Activated CD4-positive, alpha-beta T cell treated with anti-CD3 and anti-CD28 coated beads, Interleukin-10, Interleukin-2, amounts not matched to agents 100 ng/mL and 50 ng/mL, durations not matched to agents 16 hours and 8 hours (primary cell): ENCODE measurements around the gene ADRA1B.
A peak's percentile ranks its signal among the peaks of the same experiment; 100 is the strongest.

Source experiments
- DNase-seq: peaks from one replicate; pipeline ENCODE4 v3.0.0-alpha.2; 2020

ADRA1B gene

DNA sequence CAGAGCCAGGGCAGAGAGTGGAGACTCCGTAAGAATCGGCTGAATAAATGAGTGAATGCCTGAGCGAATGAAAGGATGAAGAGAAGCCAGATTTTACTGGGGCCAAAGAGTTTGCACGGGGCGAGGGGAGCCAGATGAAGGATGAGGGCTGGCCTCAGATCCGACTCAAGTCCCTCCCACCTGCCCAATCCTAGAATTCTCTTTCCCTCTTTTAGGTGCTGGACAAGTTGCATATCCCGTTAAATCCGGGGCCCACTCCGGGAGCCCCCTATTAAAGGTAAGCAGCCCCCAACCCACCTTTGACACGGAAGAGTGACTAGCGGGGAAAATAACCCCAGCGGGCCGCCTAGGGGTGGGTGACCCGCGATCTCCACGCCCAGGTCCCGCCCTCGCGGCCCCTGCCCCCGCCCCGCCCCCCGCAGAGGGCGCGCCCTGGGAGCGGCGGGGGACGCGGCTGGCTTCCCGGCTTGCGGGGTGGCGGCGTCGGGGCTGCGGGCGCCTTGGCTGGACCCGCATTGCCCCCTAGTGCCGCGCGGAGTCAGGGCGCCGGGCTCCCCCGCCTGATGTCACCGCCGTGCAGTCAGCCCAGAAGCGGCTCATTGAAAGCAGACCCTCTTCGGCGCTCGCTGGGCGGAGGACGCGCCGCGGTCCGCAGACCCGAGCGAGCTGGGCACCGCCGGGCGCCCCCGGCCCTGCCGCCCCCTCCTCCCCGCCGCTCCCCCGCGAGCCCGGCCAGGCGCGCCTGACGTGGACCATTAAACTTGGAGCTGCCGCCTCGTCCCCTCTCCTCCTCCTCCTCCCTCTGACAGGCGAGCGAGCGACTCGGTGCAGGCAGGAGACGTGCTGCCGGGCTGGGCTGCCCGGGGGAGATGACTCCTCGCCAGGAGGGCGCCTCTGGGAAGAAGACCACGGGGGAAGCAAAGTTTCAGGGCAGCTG, at the start of gene ADRA1B:
Gene ADRA1B, plus strand, starts transcription at position 579 of the 937 bp plus-strand sequence. CDS start 424 bp downstream, outside the sequence.
- peak; percentile 38 for DNase-seq

DNA sequence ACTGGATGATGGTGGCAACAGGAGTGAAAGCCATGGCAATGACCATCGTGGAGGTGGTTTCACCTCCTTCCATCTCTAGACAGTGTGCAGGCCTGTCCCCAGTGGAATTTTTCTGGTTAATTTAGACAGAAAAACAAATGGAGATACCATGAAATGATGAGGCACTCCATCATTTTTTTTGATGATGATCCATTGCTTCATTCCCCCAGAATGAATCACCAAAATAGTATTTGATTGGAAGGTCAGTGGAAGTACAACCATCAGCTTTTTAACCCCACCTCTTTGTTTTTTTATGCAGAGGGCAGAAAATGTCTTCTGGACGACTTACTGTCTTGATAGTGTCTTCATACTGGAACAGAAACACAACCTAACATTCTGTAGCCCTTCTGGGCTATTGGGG, 42.6 kb upstream of the ADRA1B start:
- DNase-seq = no peak

DNA sequence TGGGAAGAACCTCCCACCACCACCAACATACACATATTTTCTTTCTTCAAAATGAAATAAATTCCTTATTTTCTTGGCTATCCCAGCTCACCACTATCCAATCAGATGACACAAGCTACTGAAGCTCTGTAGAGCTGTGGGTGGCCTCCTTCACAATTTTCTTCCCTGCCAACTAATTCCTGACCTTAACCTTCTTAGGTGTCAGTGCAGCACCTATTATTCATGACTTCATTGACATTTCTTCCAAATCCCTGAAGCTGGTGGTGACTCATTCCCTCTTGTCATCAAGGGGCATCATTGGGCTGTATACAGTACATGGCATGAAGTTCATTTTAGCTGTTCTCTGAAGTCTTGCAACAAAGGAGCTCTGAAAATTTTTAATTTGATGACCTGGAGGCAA, 42.0 kb upstream of the ADRA1B start:
- no peak for DNase-seq

DNA sequence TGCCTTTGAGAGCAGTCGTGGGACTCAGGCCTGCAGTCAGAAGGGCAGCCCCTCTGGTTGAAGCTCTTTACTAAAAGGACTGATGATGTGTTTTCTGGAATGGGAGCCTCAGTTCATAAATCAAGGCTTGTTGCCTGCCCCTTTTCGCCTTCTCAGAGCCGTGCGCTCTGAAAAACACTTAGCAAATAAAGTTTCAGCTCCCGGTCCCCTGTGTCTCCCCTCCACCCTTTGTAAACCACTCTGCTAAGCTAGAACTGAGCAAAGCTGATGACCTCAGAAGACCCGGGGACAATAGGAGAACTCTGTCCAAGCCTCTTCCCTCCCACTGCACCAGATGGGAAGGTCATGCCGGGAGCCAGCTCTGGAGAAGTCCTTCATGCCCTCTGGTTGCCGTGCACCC, 39.3 kb upstream of the ADRA1B start:
- no peak for DNase-seq

DNA sequence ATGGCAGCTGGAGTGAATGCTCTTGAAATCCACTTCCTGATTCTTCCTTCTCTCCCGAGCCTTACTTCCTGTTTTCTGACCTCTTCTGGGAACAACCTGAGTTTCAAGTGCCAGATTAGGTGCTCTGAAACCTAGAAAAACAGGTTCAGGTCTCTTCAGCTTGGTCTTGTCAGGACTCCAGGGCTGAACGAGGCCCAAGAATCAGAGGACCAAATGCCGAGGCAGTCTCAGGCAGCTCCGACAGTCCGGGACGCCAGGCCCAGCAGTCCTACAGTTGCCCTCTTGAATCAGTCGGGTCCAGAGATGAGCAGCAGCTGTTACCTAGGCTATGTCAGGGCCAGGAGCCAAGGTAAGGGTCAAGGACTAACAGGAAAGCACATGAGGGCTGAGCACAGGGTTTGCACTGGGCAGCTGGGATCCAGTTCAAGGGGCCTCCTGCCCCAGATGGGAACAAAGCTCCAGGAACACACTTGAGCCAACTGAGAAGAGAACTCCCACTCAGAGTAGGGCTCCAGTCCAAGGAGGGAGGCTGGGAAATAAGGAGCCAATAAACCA, 38.3 kb upstream of the ADRA1B start:
- no peak for DNase-seq

DNA sequence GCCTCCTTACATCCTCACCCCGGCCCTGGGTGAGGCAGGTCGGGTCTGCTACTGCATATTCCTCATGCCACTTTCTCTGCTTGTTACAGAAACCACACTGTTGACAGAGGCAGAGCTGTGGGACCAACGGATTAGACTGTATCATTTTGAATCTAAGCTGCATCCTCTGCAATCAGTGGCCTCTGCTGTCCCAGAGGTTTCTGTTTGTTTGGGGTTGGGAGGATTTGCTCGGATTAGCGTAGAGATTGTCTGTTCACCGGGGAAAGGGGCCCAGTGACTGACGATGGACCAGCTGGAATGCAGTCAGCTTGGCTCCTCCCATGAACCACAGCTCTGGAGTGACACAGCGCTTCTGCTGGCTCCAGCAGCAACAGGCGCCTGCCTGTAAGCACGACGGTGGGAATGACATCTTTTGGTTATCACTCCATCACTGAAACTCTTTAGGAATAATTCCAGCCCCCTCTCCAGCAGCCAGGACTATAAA, 37.3 kb upstream of the ADRA1B start:
- no peak for DNase-seq

DNA sequence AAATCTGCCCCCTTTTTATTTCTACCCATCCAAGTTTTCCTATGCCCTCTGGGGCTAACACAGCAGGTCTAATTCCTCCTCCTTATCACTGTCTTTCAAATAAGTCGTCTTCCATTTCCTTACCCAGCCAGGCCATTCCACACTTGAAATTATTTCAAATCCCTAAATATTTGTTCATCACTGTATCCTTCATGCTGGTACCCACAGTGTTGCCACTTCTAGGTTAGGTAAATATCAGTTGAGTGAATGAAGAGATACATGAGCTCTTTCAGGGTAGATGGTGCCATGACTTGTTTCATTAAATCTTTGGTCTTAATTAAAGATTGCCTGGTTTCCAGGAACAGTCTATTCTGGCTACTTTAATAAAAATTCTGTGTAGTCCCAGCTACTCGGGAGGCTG, 35.6 kb upstream of the ADRA1B start:
- DNase-seq = no peak

DNA sequence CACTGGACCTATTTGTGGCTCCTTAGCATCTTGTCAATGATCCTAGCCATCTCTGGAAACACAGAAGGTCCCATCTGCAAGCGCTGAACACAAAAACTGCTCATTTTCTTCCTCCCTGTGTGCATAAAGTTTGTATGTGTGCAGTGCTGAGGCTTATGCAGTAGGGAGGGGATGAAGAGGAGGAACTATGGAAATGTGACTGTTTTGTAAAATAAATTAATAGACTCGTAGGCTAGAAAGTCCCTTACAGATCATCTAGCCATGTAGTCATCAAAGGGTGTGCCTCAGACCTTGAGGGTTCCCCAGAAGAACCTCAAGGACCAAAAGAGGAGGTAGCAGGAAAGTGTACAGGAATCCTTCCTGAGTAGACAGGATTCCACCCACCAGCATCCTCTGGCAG, 34.3 kb upstream of the ADRA1B start:
- no peak for DNase-seq

DNA sequence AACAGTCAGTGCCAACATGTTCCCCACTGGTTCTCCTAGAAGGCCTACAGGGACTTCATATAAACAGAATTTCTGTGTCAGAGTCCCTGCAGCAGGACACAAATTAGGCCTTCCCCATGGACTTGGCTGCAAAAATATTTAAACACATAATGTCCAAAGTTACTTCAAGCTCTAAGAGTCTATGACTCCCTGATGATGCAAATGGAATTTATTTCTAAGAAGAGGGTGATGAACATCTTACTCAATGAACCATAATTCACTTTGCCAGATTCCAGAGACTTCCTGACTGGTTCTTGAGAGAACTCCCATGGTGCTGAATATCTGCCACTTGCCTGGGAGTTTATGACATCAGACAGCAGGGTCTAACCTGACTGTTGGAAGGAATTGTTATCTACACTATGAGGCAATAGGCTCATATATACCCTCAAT, 32.7 kb upstream of the ADRA1B start:
- no peak for DNase-seq

DNA sequence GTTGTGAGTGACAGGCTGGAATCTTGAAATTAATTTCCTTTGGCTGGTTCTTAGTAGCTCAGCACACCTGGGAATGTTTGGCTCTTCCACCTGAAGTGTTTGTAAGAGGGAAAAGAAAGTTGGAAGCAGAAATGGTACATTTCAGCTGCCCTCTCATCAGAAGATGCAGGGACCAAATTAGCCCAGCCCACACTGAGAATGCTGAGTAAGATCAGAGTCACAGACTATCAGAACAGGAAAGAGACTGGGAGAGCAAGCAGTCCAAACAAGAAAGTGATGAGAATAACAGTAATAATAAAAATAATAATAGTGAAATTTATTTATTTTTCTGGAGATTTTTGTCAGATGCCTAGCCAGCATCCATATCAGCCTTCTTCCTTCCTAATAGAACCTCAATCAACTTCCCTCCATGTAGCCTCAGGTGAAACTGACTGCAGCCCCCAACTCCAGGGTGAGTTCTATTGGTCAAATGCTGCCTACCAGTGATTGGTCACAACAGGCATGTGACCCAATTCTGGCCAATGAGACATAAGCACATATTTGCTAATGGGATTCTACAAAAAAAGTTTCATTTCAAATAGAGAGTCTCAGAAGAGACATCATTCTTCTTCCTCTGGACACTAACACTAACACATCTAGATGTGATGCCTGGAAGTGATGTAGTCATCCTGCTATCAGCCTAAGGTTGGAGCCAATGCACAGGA, 31.2 kb upstream of the ADRA1B start:
- DNase-seq = no peak

DNA sequence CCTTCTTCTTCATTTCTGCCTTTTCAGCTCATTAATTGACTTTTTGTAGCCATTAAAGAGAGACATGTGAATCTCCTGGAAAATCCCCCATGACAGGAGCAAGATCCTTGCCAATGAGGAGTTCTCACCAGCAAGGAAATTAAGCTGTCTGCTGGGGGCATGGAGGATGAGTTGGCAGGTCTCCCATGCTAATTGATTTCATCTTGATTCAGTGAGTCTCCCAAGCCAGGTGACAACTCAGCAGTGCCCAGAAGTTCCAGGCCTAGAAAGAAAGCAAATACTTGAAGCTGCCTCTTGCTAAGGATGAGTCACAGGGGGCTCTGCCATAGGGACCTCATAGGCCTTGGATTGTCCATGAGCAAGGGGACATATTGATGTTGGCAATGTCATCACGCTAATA, 30.0 kb upstream of the ADRA1B start:
- no peak for DNase-seq

DNA sequence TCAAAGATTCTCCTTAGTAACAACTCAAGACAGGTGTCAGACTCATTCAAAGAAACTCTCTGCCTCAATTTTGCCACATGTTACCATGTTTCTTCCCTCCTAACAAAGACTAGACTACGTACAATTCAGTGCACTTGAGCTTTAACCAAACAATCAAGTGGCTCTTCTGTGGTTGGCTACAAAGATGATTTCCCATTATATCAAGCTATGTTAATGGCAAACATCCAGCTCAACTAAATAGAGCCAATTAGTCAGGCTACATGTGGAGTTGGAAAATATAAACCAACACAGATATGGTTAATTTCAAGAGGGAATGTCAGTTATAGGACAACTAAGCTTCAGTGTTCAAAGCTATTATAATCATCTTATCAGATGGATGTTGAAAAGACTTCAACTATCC, 29.2 kb upstream of the ADRA1B start:
- no peak for DNase-seq

DNA sequence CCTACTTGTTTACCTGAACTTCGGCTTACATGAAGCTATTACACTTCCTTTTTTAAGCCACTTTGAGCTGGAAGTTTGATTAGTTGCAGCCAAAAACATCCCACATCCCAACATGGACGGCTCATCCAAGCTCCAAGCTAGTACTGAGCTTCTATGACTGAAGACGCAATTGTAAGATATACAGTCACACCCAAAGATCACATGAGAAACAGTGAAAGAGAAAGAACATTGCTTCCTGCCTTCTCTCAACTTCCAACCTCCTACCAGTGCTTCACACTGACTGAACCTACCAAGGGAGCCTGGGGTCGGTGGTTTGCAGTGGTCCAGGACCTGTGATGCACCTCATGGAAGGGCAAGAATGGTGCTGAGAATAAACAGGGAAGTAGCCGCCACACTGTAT, 27.4 kb upstream of the ADRA1B start:
- no peak for DNase-seq

DNA sequence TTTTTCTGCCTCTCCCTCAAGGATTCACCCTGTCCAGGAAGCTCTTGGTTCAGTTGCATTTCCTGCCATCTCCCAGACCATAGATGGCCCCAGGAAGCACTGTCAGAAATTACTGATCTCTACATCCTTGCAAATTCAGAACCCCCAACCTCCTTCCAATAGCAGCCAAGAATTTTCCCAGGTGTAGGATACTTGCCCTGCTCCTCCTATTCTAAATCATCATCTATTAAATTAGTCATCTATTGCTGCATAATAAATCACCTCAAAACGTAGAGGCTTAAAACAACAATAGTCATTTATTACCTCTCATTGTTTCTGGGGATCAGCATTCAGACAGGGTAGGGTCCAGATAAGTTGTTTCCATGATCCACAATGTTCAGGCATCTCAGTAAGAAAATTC, 26.1 kb upstream of the ADRA1B start:
- DNase-seq = no peak

DNA sequence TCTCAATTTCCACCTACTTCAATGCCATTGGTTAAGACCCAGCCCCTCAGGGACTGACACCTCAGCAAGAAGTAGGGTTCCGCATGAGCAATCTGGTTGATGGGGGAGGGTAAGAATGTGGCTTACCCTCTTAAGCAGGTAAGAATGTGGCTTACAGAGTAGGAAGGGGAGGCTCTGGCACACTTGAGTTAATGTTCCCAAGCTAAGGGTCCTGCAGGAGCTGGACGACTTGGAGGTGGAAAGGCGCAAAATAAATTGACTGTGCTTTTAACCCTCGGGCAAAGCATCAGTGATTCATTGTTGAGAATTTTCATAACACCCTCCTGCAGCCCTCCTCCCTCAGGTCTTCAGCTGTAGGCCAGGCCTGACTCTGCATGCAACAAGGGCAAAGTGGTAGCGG, 24.9 kb upstream of the ADRA1B start:
- no peak for DNase-seq

DNA sequence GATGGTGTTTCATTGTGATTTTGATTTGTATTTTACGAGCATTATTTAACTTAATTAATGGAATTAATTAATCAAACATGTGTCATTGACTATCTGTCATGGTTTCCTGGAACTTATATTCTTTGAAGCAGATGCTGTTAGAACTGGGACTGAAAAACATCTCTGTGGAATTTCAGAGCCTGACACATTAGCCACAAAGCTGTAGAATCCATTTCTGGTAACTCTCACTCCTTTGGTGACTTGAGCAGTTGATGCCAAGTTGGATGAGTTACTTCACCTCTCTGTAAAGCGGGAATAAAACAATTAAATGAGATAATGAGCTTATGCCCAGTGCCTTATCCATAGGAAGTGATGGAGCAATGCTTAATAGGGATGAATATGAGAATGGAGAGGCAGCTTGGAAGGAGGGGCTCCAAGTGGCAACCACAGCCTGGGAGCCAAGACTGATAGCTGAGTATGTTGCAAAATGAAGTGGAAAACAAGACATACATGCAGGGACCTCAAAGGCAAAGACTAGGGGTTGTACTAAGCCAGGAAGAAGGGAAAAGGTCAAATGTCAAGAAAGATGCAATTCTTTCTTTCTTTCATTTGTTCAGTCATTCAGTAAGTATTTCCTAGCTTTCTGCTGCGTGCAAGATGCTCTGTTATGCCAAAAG, 23.1 kb upstream of the ADRA1B start:
- DNase-seq = no peak

DNA sequence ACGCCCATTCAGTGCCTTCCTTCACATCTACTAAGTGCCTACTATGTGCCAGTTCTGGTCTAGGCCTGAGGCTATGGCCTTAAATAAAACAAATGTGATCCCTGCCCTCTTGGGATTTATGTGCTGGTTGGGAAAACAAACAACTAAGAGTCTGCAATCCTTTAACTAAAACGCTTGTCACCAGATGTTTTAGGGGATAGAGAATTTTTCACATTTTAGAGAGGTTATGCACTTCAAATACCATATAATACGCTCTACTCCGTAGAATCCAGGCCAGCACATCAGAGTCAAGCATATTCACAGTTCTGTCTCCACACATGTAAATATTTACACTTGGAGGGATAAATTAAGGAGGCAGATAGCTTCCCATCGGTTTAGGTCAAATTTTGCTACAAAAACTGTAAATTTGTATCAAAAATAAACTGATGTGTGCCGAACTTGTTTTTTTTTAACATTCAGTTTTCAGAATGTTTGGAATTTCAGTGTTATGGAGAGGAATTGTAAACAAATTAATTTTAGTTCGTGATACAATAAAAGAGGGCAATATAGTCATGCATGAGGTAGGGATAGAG, 22.0 kb upstream of the ADRA1B start:
- no peak for DNase-seq

DNA sequence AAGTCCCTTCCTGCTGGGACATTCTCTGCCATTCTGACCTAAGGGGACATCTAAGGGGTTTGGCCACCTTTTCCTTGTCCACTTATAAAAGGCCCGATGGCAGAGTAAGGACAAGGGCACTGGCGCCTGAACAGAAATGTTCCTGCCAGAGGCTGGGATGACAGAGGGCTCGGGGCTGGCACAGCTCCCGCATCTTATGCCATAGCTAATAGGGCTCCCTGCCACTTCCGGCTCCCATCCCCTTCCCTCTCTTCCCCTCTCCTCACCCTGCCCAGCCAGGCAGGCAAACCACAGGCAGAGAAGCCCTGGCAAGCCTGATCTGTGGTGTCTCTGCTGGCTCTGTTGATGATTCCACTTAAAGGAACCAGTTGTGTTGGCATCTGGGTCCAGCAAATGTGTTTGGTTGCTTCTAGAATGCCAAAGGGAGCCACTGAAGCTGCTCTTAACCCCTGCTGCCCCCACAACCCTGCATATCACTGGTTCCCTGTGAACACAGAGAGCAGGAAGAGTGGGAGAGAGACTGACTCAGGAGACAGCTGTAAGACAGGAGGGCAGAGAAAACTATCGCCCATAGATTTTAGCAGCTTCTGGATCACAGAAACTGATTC, 18.4 kb upstream of the ADRA1B start:
- DNase-seq = no peak

DNA sequence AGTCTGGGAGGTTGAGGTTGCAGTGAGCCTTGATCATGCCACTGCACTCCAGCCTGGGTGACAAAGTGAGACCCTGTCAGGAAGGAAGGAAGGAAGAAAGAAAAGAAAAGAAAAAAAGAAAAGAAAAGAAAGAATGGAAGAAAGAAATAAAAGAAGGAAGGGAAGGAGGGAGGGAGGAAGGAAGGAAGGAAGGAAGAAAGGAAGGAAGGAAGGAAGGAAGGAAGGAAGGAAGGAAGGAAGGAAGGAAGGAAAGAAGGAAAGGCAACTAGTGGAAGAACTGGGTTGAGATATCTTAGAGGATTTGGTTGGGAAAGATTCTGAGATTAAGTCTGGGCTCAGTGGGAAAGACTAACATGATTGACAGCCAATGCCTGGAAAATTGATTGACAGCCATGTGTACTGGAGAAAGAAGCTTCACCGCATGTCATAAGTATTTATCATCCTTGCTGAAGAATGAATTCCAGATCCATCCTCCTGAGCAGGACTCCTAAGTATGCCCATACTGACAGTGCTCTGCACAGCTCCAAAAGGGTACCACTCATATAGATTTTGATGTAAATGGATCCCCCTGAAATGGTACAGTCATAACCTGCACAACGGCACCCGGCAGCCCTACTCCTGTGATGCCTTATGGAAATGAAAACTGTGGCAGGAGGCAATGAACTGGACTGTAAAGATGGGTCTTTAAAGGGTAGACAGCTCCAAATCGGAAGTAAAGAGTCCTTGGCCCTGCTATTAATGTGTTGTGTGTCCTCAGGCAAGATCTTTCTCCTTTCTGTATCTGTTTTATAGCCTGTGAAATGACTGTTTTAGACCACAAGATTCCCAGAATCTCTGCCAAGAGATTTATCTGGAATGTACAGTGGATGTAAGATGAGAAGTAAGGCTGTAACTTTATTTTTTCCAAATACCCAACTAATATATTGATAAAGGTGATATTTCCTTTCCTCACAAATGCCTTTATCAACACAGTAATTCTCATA, 16.9 kb upstream of the ADRA1B start:
- DNase-seq = no peak

DNA sequence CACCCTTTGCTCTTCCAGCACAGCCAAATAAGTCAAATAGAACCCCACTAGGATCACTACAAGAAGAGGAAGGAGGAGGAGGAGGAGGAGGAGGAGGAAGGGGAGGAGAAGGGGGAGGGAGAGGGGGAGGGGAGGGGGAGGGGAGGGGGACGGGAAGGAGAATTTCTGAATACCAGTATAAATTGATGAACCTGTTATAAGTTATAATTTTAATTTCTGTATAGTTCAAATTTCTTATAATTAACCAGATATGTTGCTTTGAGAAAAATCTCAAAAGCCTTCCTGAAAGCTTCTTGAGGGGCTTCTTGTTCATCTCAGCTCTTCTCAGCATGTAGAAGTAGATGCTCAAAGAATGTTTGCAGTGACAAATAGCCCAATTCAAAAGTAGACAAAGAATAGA, 15.0 kb upstream of the ADRA1B start:
- no peak for DNase-seq

DNA sequence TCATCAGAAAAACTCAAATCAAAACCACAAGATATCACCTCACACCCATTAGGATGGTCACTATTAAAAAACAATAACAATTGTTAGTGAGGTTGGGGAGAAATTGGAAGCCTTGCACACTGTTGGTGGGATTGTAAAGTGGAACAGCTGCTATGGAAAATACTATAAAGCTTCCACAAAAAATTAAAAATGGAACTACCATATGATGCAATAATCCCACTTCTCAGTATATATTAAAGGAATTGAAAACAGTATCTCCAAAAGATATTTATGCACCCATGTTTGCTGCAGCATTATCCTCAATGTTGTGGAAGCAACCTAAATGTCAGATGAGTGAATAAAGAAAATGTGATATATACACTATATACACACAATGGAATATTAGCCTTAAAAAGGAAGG, 14.5 kb upstream of the ADRA1B start:
- DNase-seq = no peak
